Measurements from ENCODE around the gene DRD4. TPM values are rescaled to one million over a fixed set of nuclear protein-coding genes. Genes with fewer than 3 reads are reported as not detected.

The DRD4 gene
- total RNA-seq, 1 donor from 2014 or later = 0.97 TPM

GRCh38 chr11:674406-674805 lies 37.3 kb downstream of the DRD4 start:
- no peaks in the 10 kb centered on the region for H3K4me1 ChIP-seq
- no peaks in the 10 kb centered on the region for H4K20me1 ChIP-seq (ENCODE audit: low read depth)
- no peak for DNase-seq (ENCODE audit: low spot score)
- H3K27ac ChIP-seq = no peak overlapping the region
- H3K36me3 Mint-ChIP-seq = peaks cover 26% of the 10 kb centered on the region
- TF ChIP-seq EZH2 (IDR thresholded peaks at IDR 0.05) (no peak), EZH2phosphoT487 (IDR thresholded peaks at IDR 0.05) (no peak), CTCF (IDR thresholded peaks at IDR 0.05) (no peak)
- H2AFZ ChIP-seq (replicated peaks) = no peak overlapping the region
- no peaks in the 10 kb centered on the region for H3K36me3 ChIP-seq
- H3K9ac ChIP-seq = no peak overlapping the region
- H3K4me1 Mint-ChIP-seq = no peaks in the 10 kb centered on the region
- no peaks in the 10 kb centered on the region for H3K27me3 ChIP-seq
- H3F3A ChIP-seq (ENCODE audit: low read depth) = no peaks in the 10 kb centered on the region
- no peaks in the 10 kb centered on the region for H3K79me2 ChIP-seq (ENCODE audit: low read depth)
- H3K27me3 Mint-ChIP-seq (ENCODE audit: insufficient read depth, low read depth) = no peaks in the 10 kb centered on the region
- no peaks in the 10 kb centered on the region for H3K9me3 ChIP-seq (ENCODE audit: low read depth)
- H3K27ac Mint-ChIP-seq = no peak overlapping the region
- no peak overlapping the region for H3K4me3 Mint-ChIP-seq
- H3K4me3 ChIP-seq = no peak overlapping the region
- H3K4me2 ChIP-seq = no peak overlapping the region
- H3K9me3 Mint-ChIP-seq = no peaks in the 10 kb centered on the region

GRCh38 chr11:678297-678696 lies 41.2 kb downstream of the DRD4 start:
- no peaks in the 10 kb centered on the region for H3K4me1 ChIP-seq
- TF ChIP-seq EZH2phosphoT487 (IDR thresholded peaks at IDR 0.05) (no peak), EZH2 (IDR thresholded peaks at IDR 0.05) (no peak), CTCF (IDR thresholded peaks at IDR 0.05) (no peak)
- H2AFZ ChIP-seq (replicated peaks) = no peak overlapping the region
- H3F3A ChIP-seq (ENCODE audit: low read depth) = no peaks in the 10 kb centered on the region
- H3K4me3 Mint-ChIP-seq = no peak overlapping the region
- H3K36me3 ChIP-seq = no peaks in the 10 kb centered on the region
- H3K27me3 ChIP-seq = no peaks in the 10 kb centered on the region
- no peaks in the 10 kb centered on the region for H3K9me3 Mint-ChIP-seq
- no peak overlapping the region for H3K4me3 ChIP-seq
- H3K27ac ChIP-seq = no peak overlapping the region
- H3K79me2 ChIP-seq (ENCODE audit: low read depth) = no peaks in the 10 kb centered on the region
- H3K4me1 Mint-ChIP-seq = no peaks in the 10 kb centered on the region
- no peak overlapping the region for H3K9ac ChIP-seq
- H4K20me1 ChIP-seq (ENCODE audit: low read depth) = no peaks in the 10 kb centered on the region
- no peak for DNase-seq (ENCODE audit: low spot score)
- H3K36me3 Mint-ChIP-seq = peaks cover 33% of the 10 kb centered on the region
- peaks cover 4% of the 10 kb centered on the region for H3K27me3 Mint-ChIP-seq (ENCODE audit: insufficient read depth, low read depth)
- H3K27ac Mint-ChIP-seq = no peak overlapping the region
- no peaks in the 10 kb centered on the region for H3K9me3 ChIP-seq (ENCODE audit: low read depth)
- H3K4me2 ChIP-seq = no peak overlapping the region

GRCh38 chr11:679271-680207 lies 42.5 kb downstream of the DRD4 start:
- no peak overlapping the region for H3K27ac ChIP-seq
- H3K79me2 ChIP-seq (ENCODE audit: low read depth) = no peaks in the 10 kb centered on the region
- H2AFZ ChIP-seq (replicated peaks) = no peak overlapping the region
- no peak for DNase-seq (ENCODE audit: low spot score)
- Mint-ChIP-seq H3K9me3 (no peaks in the 10 kb centered on the region), H3K27ac (no peak overlapping the region), H3K4me3 (no peak overlapping the region), H3K4me1 (no peaks in the 10 kb centered on the region), H3K27me3 (ENCODE audit: insufficient read depth, low read depth) (peaks cover 4% of the 10 kb centered on the region), H3K36me3 (peaks cover 35% of the 10 kb centered on the region)
- no peak overlapping the region for H3K4me2 ChIP-seq
- no peaks in the 10 kb centered on the region for H3K9me3 ChIP-seq (ENCODE audit: low read depth)
- no peaks in the 10 kb centered on the region for H3F3A ChIP-seq (ENCODE audit: low read depth)
- H3K27me3 ChIP-seq = no peaks in the 10 kb centered on the region
- H3K4me1 ChIP-seq = no peaks in the 10 kb centered on the region
- TF ChIP-seq EZH2phosphoT487 (IDR thresholded peaks at IDR 0.05) (no peak), EZH2 (IDR thresholded peaks at IDR 0.05) (no peak), CTCF (IDR thresholded peaks at IDR 0.05) (no peak)
- H3K36me3 ChIP-seq = peaks cover 6% of the 10 kb centered on the region
- no peak overlapping the region for H3K9ac ChIP-seq
- no peak overlapping the region for H3K4me3 ChIP-seq
- H4K20me1 ChIP-seq (ENCODE audit: low read depth) = no peaks in the 10 kb centered on the region
